Measurements from ENCODE around the gene IRF2BP2. TPM values are rescaled to one million over a fixed set of nuclear protein-coding genes. Genes with fewer than 3 reads are reported as not detected.

IRF2BP2 gene
- total RNA-seq, 4 donors from 2014 or later = 121 to 149 (median 137) TPM

- no peak overlapping the region for H3K4me3 ChIP-seq (ENCODE audit: low read depth, poor library complexity, severe bottlenecking)
- TF ChIP-seq POLR2A (IDR thresholded peaks at IDR 0.05) = no peak
- no peak for DNase-seq (ENCODE audit: low spot score in 2 of 2)
- intact Hi-C loops (cut with DNase I; ENCODE audit: low total_unique reads) = loop anchor here (10.0 kb wide), 1 partner anchor 82 kb away; no protein-coding TSS in a partner anchor
- WGBS, 2 donors = 79 to 80% methylated on average over 12 of the region's 12 CpGs
Observed at GRCh38 chr1:234586892-234587485, 23.0 kb downstream of the IRF2BP2 start.

- DNase-seq (ENCODE audit: low spot score in 2 of 2) = no peak
- 85 to 92% methylated on average over 5 of the region's 5 CpGs for WGBS, 2 donors
- TF ChIP-seq POLR2A (IDR thresholded peaks at IDR 0.05) (no peak), CTCF (IDR thresholded peaks at IDR 0.05) (no peak)
- intact Hi-C loops (cut with DNase I; ENCODE audit: low total_unique reads) = loop anchor here (10.0 kb wide), 1 partner anchor 82 kb away; no protein-coding TSS in a partner anchor
- H3K4me3 ChIP-seq (ENCODE audit: low read depth, poor library complexity, severe bottlenecking) = no peak overlapping the region
Observed at GRCh38 chr1:234586304-234586703, 23.7 kb downstream of the IRF2BP2 start.

GRCh38 chr1:234585330-234586055 is 24.5 kb downstream of the IRF2BP2 start:
- 35 to 44% methylated on average over 8 of the region's 8 CpGs for WGBS, 2 donors
- no peak overlapping the region for H3K4me3 ChIP-seq (ENCODE audit: low read depth, poor library complexity, severe bottlenecking)
- DNase-seq (ENCODE audit: low spot score in 2 of 2) = no peak
- TF ChIP-seq POLR2A (IDR thresholded peaks at IDR 0.05) (no peak), CTCF (IDR thresholded peaks at IDR 0.05) (no peak)
- intact Hi-C loops (cut with DNase I; ENCODE audit: low total_unique reads) = loop anchor here (10.0 kb wide), 1 partner anchor 81 kb away; no protein-coding TSS in a partner anchor

GRCh38 chr1:234584926-234585325 is 25.1 kb downstream of the IRF2BP2 start:
- no peak overlapping the region for H3K4me3 ChIP-seq (ENCODE audit: low read depth, poor library complexity, severe bottlenecking)
- DNase-seq (ENCODE audit: low spot score in 2 of 2) = no peak
- WGBS, 2 donors = 55 to 68% methylated on average over 4 of the region's 4 CpGs
- no peak for TF ChIP-seq POLR2A (IDR thresholded peaks at IDR 0.05)
- TF ChIP-seq CTCF (IDR thresholded peaks at IDR 0.05) = no peak
- intact Hi-C loops (cut with DNase I; ENCODE audit: low total_unique reads) = loop anchor here (10.0 kb wide), 1 partner anchor 80 kb away; no protein-coding TSS in a partner anchor

- no peak overlapping the region for H3K4me3 ChIP-seq (ENCODE audit: low read depth, poor library complexity, severe bottlenecking)
- 81% methylated on average over 6 of the region's 6 CpGs for WGBS, 2 donors
- intact Hi-C loops (cut with DNase I; ENCODE audit: low total_unique reads) = loop anchor here (10.0 kb wide), 1 partner anchor 80 kb away; no protein-coding TSS in a partner anchor
- DNase-seq (ENCODE audit: low spot score in 2 of 2) = no peak
- TF ChIP-seq CTCF (IDR thresholded peaks at IDR 0.05) (no peak), POLR2A (IDR thresholded peaks at IDR 0.05) (no peak)
Observed at GRCh38 chr1:234584420-234584805, 25.6 kb downstream of the IRF2BP2 start.

GRCh38 chr1:234583755-234584419 is 26.1 kb downstream of the IRF2BP2 start:
- WGBS, 2 donors = 78 to 83% methylated on average over 9 of the region's 9 CpGs
- no peak for TF ChIP-seq POLR2A (IDR thresholded peaks at IDR 0.05)
- TF ChIP-seq CTCF (IDR thresholded peaks at IDR 0.05) = no peak
- intact Hi-C loops (cut with DNase I; ENCODE audit: low total_unique reads) = loop anchor here (10.0 kb wide), 1 partner anchor 79 kb away; no protein-coding TSS in a partner anchor
- no peak for DNase-seq (ENCODE audit: low spot score in 2 of 2)
- no peak overlapping the region for H3K4me3 ChIP-seq (ENCODE audit: low read depth, poor library complexity, severe bottlenecking)

All from lower leg skin (tissue), 4 donors.